ENCODE data around the gene PRADC1.

DNA sequence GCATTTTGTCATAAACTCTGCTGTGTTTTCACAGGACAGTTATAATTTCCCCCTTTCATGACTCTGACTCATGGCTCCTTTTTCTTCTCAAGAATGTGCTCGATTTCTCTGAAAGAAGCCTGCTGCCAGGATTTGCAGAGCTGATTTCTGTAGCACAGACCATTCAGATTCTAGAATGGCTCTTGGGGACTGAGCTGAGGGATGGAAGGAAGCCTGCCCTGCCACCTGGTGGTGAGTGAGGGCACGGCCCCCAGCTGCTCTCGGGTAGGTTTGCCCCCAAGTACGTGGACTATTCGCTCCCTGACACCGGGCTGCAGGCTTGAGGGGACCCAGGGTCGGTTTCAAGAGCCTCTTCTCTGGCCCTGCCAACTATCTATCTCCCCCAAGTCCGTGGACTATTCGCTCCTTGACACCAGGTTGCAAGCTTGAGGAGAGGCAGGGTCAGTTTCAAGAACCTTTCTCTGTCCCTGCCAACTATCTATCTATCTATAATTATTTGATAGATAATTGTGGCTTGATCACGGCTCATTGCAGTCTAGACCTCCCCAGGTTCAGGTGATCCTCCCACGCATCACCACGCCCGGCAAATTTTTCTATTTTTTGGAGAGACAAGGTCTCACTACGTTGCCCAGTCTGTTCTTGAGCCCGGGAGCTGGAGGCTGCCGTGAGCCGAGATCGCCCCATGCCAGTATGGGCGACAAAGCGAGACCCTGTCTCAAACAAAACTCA is 20.4 kb downstream of the PRADC1 start:
- TF ChIP-seq, protein P1, sequence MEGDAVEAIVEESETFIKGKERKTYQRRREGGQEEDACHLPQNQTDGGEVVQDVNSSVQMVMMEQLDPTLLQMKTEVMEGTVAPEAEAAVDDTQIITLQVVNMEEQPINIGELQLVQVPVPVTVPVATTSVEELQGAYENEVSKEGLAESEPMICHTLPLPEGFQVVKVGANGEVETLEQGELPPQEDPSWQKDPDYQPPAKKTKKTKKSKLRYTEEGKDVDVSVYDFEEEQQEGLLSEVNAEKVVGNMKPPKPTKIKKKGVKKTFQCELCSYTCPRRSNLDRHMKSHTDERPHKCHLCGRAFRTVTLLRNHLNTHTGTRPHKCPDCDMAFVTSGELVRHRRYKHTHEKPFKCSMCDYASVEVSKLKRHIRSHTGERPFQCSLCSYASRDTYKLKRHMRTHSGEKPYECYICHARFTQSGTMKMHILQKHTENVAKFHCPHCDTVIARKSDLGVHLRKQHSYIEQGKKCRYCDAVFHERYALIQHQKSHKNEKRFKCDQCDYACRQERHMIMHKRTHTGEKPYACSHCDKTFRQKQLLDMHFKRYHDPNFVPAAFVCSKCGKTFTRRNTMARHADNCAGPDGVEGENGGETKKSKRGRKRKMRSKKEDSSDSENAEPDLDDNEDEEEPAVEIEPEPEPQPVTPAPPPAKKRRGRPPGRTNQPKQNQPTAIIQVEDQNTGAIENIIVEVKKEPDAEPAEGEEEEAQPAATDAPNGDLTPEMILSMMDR (IDR thresholded peaks at IDR 0.05; ENCODE audit: low read depth, low read length, missing input control), result peak; percentile 83
- TF ChIP-seq RAD21 (IDR thresholded peaks at IDR 0.05), result peak; percentile 72 to 81
- no peak for TF ChIP-seq GABPA (IDR thresholded peaks at IDR 0.05 in 1 of 2, conservative IDR thresholded peaks at IDR 0.05 in 1 of 2)
- no peak for TF ChIP-seq EGR1 (IDR thresholded peaks at IDR 0.05; ENCODE audit: low read depth in 2 of 2)
- TF ChIP-seq JUND (IDR thresholded peaks at IDR 0.05), result no peak
- TF ChIP-seq, protein P2, sequence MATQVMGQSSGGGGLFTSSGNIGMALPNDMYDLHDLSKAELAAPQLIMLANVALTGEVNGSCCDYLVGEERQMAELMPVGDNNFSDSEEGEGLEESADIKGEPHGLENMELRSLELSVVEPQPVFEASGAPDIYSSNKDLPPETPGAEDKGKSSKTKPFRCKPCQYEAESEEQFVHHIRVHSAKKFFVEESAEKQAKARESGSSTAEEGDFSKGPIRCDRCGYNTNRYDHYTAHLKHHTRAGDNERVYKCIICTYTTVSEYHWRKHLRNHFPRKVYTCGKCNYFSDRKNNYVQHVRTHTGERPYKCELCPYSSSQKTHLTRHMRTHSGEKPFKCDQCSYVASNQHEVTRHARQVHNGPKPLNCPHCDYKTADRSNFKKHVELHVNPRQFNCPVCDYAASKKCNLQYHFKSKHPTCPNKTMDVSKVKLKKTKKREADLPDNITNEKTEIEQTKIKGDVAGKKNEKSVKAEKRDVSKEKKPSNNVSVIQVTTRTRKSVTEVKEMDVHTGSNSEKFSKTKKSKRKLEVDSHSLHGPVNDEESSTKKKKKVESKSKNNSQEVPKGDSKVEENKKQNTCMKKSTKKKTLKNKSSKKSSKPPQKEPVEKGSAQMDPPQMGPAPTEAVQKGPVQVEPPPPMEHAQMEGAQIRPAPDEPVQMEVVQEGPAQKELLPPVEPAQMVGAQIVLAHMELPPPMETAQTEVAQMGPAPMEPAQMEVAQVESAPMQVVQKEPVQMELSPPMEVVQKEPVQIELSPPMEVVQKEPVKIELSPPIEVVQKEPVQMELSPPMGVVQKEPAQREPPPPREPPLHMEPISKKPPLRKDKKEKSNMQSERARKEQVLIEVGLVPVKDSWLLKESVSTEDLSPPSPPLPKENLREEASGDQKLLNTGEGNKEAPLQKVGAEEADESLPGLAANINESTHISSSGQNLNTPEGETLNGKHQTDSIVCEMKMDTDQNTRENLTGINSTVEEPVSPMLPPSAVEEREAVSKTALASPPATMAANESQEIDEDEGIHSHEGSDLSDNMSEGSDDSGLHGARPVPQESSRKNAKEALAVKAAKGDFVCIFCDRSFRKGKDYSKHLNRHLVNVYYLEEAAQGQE (IDR thresholded peaks at IDR 0.05), result no peak
- TF ChIP-seq TAF1 (conservative IDR thresholded peaks at IDR 0.05), result no peak

All from liver (tissue), 3 donors.